Neural cell (in vitro differentiated cells): ENCODE data around the gene STAT5B. TPM values are rescaled to one million over a fixed set of nuclear protein-coding genes. Genes with fewer than 3 reads are reported as not detected.

Experiments
- H2AFZ ChIP-seq: fragments of 200-600, 300-800 bp; sonication (generic), shearing (Covaris generic); 2 replicates; pipeline ENCODE4 v1.6.0; 2014; ENCODE audit warnings: low read depth, mild to moderate bottlenecking, antibody characterized with exemption, low read length, moderate library complexity
- H3F3A ChIP-seq: fragments of 200-600 bp; shearing (Covaris generic); 2 replicates; pipeline ENCODE4 v1.6.1; 2016; ENCODE audit warnings: mild to moderate bottlenecking, moderate library complexity, mixed read lengths, antibody characterized with exemption, low read length; ENCODE audit not compliant: insufficient read depth, poor library complexity, severe bottlenecking
- H3K27ac ChIP-seq: fragments of 200-600, 300-800 bp; sonication (generic), shearing (Covaris generic); 2 replicates; pipeline ENCODE4 v1.5.1; 2014; ENCODE audit warnings: mild to moderate bottlenecking, low read length, moderate library complexity
- H3K27me3 ChIP-seq: fragments of 300-800, 200-600 bp; sonication (generic), shearing (Covaris generic); 2 replicates; pipeline ENCODE4 v1.6.0; 2014; ENCODE audit warnings: mild to moderate bottlenecking, low read depth, low read length, moderate library complexity; ENCODE audit not compliant: insufficient read depth
- H3K36me3 ChIP-seq: fragments of 300-800, 200-600 bp; sonication (generic), shearing (Covaris generic); 2 replicates; pipeline ENCODE4 v1.5.1; 2014; ENCODE audit warnings: mild to moderate bottlenecking, antibody characterized with exemption, low read length, moderate library complexity; ENCODE audit not compliant: insufficient read depth
- H3K4me2 ChIP-seq: fragments of 300-800, 200-600 bp; sonication (generic), shearing (Covaris generic); 2 replicates; pipeline ENCODE4 v1.6.0; 2014; ENCODE audit warnings: mild to moderate bottlenecking, low read length
- H3K4me3 ChIP-seq: fragments of 300-800, 200-600 bp; sonication (generic), shearing (Covaris generic); 2 replicates; pipeline ENCODE4 v1.5.1; 2014; ENCODE audit warnings: mild to moderate bottlenecking, low read length, moderate library complexity
- H3K79me2 ChIP-seq: fragments of 200-600 bp; shearing (Covaris generic); replicated peaks from 2 replicates; pipeline ENCODE4 v1.6.0; 2014; ENCODE audit warnings: mild to moderate bottlenecking, low read length, moderate library complexity; ENCODE audit not compliant: insufficient read depth
- H3K9ac ChIP-seq: fragments of 300-800, 200-600 bp; sonication (generic), shearing (Covaris generic); 2 replicates; pipeline ENCODE4 v1.6.1; 2016; ENCODE audit warnings: mild to moderate bottlenecking, low read length, mixed read lengths
- H3K9me2 ChIP-seq: fragments of 200-600 bp; shearing (Covaris generic); 2 replicates; pipeline ENCODE4 v1.6.1; 2016; ENCODE audit warnings: mild to moderate bottlenecking, low read length, mixed read lengths; ENCODE audit not compliant: insufficient read depth
- H3K9me3 ChIP-seq: fragments of 200-600, 300-800 bp; sonication (generic), shearing (Covaris generic); 2 replicates; pipeline ENCODE4 v1.6.1; 2016; ENCODE audit warnings: mild to moderate bottlenecking, mixed run types, low read length, moderate library complexity, mixed read lengths
- H4K20me1 ChIP-seq: fragments of 200-600 bp; shearing (Covaris generic); 2 replicates; pipeline ENCODE4 v1.6.1; 2016; ENCODE audit warnings: mild to moderate bottlenecking, mixed run types; ENCODE audit not compliant: insufficient read depth
- EP300 ChIP-seq: fragments of 450-650 bp; conservative IDR thresholded peaks from 2 replicates; pipeline ENCODE4 v1.6.1; 2014; ENCODE audit warnings: antibody characterized with exemption, mild to moderate bottlenecking, moderate library complexity; ENCODE audit not compliant: poor library complexity, severe bottlenecking
- EZH2 ChIP-seq: fragments of 200-600, 300-800 bp; shearing (Covaris generic), sonication (generic); IDR thresholded peaks from 2 replicates; pipeline ENCODE4 v1.6.1; 2014; ENCODE audit warnings: antibody characterized with exemption, low read length, borderline replicate concordance, mild to moderate bottlenecking; ENCODE audit not compliant: insufficient read depth, poor library complexity, severe bottlenecking
- MXI1 ChIP-seq: fragments of 450-650 bp; conservative IDR thresholded peaks from 2 replicates; pipeline ENCODE4 v1.6.1; 2014; ENCODE audit warnings: antibody characterized with exemption, mild to moderate bottlenecking; ENCODE audit not compliant: poor library complexity, severe bottlenecking
- POLR2AphosphoS5 ChIP-seq: IDR thresholded peaks from 2 replicates; pipeline ENCODE4 v1.6.1; 2012
- RAD21 ChIP-seq: fragments of 450-650 bp; conservative IDR thresholded peaks from 2 replicates; pipeline ENCODE4 v1.6.1; 2014; ENCODE audit warnings: antibody characterized with exemption, mild to moderate bottlenecking, moderate library complexity
- SMC3 ChIP-seq: fragments of 450-650 bp; conservative IDR thresholded peaks from 2 replicates; pipeline ENCODE4 v1.6.1; 2014; ENCODE audit warnings: antibody characterized with exemption, mild to moderate bottlenecking, moderate library complexity; ENCODE audit not compliant: poor library complexity
- TAF1 ChIP-seq: IDR thresholded peaks from 2 replicates; pipeline ENCODE4 v1.6.1; 2012; ENCODE audit warnings: low read depth
- polyA plus RNA-seq: library from polyadenylated mRNA; depleted of rRNA; stranded (reverse); fragments of >200 nt; gene quantifications from 2 replicates; pipeline ENCODE4 v1.2.3, GENCODE V29; 2014
- TF ChIP-seq, protein P1 (sequence below): fragments of 450-650 bp; IDR thresholded peaks from 2 replicates; pipeline ENCODE4 v1.5.1; 2014; ENCODE audit warnings: antibody characterized with exemption, mild to moderate bottlenecking, moderate library complexity; ENCODE audit not compliant: poor library complexity, severe bottlenecking
- TF ChIP-seq, protein P2 (sequence below): IDR thresholded peaks from 2 replicates; pipeline ENCODE4 v1.6.1; 2012; ENCODE audit warnings: borderline replicate concordance

The STAT5B gene
- polyA plus RNA-seq, 1 donor from 2014 or later = 47.4 TPM

DNA sequence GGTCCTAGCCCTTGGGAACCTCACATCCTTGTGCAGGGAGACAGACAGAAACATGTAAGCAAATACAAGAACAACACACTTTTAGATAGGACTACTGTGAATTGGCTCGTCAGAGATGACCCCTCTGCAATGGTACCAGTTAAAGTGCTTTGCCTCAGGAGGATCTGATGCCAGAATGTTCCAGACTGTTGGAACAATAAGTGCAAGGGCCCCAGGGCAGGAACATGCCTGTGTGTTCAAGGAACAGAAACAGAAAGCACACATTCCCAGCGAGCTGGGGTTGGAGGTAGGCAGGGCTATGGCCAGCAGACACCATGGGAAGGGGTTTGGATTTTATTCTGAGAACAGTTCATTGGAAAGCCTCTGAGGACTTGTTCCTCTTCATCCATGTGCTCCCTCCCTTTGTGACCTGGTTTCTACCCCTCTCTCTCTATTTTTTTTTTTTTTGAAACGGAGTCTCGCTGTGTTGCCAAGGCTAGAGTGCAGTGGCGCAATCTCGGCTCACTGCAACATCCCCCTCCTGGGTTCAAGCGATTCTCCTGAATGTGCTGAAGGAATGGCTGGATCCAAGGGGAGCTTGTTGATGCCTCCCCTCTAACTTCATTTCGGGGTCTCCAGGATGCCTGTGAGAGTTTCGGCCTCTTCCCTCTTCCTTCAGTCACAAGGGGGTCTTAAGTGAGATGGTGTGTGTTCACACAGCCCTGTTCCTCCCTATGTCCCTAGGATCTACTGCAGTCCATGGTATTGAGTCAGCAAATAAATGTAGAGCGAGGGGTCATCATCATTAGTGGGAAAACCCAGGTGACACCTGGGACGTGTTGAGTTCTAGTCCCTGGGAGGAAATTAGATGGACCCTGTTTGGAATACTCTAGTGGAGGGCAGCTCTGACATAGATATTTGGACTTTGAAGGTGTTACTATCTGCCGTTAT is 18.5 kb upstream of the STAT5B start:
- no peak overlapping the region for H3K4me2 ChIP-seq
- H3K9ac ChIP-seq = no peak overlapping the region
- no peaks in the 10 kb centered on the region for H3F3A ChIP-seq
- TF ChIP-seq POLR2AphosphoS5 = no peak
- no peak for TF ChIP-seq EZH2
- no peak for TF ChIP-seq RAD21
- no peak for TF ChIP-seq TAF1
- no peak for TF ChIP-seq EP300
- no peak for TF ChIP-seq SMC3
- TF ChIP-seq, protein P1, sequence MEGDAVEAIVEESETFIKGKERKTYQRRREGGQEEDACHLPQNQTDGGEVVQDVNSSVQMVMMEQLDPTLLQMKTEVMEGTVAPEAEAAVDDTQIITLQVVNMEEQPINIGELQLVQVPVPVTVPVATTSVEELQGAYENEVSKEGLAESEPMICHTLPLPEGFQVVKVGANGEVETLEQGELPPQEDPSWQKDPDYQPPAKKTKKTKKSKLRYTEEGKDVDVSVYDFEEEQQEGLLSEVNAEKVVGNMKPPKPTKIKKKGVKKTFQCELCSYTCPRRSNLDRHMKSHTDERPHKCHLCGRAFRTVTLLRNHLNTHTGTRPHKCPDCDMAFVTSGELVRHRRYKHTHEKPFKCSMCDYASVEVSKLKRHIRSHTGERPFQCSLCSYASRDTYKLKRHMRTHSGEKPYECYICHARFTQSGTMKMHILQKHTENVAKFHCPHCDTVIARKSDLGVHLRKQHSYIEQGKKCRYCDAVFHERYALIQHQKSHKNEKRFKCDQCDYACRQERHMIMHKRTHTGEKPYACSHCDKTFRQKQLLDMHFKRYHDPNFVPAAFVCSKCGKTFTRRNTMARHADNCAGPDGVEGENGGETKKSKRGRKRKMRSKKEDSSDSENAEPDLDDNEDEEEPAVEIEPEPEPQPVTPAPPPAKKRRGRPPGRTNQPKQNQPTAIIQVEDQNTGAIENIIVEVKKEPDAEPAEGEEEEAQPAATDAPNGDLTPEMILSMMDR = no peak
- TF ChIP-seq MXI1 = no peak
- TF ChIP-seq, protein P2, sequence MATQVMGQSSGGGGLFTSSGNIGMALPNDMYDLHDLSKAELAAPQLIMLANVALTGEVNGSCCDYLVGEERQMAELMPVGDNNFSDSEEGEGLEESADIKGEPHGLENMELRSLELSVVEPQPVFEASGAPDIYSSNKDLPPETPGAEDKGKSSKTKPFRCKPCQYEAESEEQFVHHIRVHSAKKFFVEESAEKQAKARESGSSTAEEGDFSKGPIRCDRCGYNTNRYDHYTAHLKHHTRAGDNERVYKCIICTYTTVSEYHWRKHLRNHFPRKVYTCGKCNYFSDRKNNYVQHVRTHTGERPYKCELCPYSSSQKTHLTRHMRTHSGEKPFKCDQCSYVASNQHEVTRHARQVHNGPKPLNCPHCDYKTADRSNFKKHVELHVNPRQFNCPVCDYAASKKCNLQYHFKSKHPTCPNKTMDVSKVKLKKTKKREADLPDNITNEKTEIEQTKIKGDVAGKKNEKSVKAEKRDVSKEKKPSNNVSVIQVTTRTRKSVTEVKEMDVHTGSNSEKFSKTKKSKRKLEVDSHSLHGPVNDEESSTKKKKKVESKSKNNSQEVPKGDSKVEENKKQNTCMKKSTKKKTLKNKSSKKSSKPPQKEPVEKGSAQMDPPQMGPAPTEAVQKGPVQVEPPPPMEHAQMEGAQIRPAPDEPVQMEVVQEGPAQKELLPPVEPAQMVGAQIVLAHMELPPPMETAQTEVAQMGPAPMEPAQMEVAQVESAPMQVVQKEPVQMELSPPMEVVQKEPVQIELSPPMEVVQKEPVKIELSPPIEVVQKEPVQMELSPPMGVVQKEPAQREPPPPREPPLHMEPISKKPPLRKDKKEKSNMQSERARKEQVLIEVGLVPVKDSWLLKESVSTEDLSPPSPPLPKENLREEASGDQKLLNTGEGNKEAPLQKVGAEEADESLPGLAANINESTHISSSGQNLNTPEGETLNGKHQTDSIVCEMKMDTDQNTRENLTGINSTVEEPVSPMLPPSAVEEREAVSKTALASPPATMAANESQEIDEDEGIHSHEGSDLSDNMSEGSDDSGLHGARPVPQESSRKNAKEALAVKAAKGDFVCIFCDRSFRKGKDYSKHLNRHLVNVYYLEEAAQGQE = no peak
- H3K79me2 ChIP-seq = no peaks in the 10 kb centered on the region
- H4K20me1 ChIP-seq = no peaks in the 10 kb centered on the region
- no peak overlapping the region for H3K4me3 ChIP-seq
- no peak overlapping the region for H2AFZ ChIP-seq
- no peaks in the 10 kb centered on the region for H3K36me3 ChIP-seq
- H3K9me3 ChIP-seq = no peaks in the 10 kb centered on the region
- H3K9me2 ChIP-seq = no peaks in the 10 kb centered on the region
- H3K27ac ChIP-seq = no peak overlapping the region
- H3K27me3 ChIP-seq = peaks cover 8% of the 10 kb centered on the region

DNA sequence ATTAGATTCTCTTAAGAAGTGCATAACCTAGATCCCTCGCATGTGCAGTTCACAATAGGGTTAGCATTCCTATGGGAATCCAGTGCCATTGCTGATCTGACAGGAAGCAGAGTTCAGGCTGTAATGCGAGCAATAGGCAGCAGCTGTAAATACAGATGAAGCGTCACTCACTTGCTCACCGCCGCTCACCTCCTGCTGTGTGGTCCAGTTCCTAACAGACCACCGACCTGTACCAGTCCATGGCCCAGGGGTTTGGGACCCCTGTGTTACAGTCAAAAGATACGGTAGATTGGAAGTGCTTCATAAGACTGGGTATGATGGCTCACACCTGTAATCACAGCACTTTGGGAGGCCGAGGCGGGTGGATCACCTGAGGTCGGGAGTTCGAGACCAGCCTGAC is 14.9 kb upstream of the STAT5B start:
- Histone ChIP-seq H3K27me3 (peaks cover 40% of the 10 kb centered on the region), H3K27ac (no peak overlapping the region), H3K9ac (no peak overlapping the region), H3K36me3 (no peaks in the 10 kb centered on the region), H3K9me2 (no peaks in the 10 kb centered on the region), H3K4me2 (no peak overlapping the region), H3K9me3 (no peaks in the 10 kb centered on the region), H3K79me2 (no peaks in the 10 kb centered on the region), H4K20me1 (no peaks in the 10 kb centered on the region), H3K4me3 (no peak overlapping the region), H3F3A (no peaks in the 10 kb centered on the region), H2AFZ (no peak overlapping the region)
- no peak for TF ChIP-seq EP300
- TF ChIP-seq, protein P2 = no peak
- no peak for TF ChIP-seq RAD21
- TF ChIP-seq POLR2AphosphoS5 = no peak
- no peak for TF ChIP-seq EZH2
- no peak for TF ChIP-seq SMC3
- TF ChIP-seq TAF1 = no peak
- TF ChIP-seq MXI1 = no peak
- TF ChIP-seq, protein P1 = no peak
